Measurements from ENCODE around the gene DEAF1. TPM values are rescaled to one million over a fixed set of nuclear protein-coding genes. Genes with fewer than 3 reads are reported as not detected.

DEAF1 gene
- total RNA-seq, 4 donors from 2014 or later, result 61.8 to 103 (median 87.6) TPM

DNA sequence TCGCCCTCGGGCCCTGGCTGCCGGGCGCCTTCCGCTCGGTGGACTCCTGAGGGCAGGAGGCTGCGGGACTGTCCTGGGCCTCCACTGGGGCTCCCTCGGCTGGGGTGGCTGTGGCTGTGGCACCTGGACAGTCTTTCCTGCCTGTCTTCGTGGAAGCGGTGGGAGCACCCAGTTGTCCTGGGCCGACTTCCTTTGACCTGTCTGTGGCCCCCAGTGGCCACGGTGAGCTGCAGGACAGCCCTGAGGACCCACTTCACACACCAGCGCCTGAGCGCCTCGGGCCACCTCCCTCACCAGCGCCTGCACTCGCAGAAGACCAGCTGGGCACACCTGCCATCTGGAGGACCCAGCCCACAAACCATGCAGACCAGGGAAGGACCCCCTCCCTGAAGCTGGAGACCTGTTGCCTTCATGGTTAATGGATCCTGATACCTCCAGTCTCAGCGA, 9.2 kb upstream of the DEAF1 start:
- no peaks in the 10 kb centered on the region for H3K27me3 ChIP-seq
- H3K4me1 ChIP-seq, result peaks cover 28 to 75% of the 10 kb centered on the region in 2 donors
- no peak overlapping the region for H3K4me3 ChIP-seq (replicated peaks in 1 of 3)
- peak overlapping the region in 2 of 3 donors; percentile 12 to 91 for H3K27ac ChIP-seq
- WGBS, 2 donors, result 96 to 97% methylated on average over 8 to 10 of the region's 18 CpGs
- no peaks in the 10 kb centered on the region for H3K9me3 ChIP-seq
- peaks cover 0 to 3% of the 10 kb centered on the region in 2 donors for H3K36me3 ChIP-seq
- DNase-seq, result peak in 1 of 2 donors; percentile 6
- TF ChIP-seq, protein P1, sequence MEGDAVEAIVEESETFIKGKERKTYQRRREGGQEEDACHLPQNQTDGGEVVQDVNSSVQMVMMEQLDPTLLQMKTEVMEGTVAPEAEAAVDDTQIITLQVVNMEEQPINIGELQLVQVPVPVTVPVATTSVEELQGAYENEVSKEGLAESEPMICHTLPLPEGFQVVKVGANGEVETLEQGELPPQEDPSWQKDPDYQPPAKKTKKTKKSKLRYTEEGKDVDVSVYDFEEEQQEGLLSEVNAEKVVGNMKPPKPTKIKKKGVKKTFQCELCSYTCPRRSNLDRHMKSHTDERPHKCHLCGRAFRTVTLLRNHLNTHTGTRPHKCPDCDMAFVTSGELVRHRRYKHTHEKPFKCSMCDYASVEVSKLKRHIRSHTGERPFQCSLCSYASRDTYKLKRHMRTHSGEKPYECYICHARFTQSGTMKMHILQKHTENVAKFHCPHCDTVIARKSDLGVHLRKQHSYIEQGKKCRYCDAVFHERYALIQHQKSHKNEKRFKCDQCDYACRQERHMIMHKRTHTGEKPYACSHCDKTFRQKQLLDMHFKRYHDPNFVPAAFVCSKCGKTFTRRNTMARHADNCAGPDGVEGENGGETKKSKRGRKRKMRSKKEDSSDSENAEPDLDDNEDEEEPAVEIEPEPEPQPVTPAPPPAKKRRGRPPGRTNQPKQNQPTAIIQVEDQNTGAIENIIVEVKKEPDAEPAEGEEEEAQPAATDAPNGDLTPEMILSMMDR (IDR thresholded peaks at IDR 0.05), result no peak
- no peak for TF ChIP-seq POLR2A (IDR thresholded peaks at IDR 0.05)
- intact Hi-C loops (cut with DNase I), result no loop called here

DNA sequence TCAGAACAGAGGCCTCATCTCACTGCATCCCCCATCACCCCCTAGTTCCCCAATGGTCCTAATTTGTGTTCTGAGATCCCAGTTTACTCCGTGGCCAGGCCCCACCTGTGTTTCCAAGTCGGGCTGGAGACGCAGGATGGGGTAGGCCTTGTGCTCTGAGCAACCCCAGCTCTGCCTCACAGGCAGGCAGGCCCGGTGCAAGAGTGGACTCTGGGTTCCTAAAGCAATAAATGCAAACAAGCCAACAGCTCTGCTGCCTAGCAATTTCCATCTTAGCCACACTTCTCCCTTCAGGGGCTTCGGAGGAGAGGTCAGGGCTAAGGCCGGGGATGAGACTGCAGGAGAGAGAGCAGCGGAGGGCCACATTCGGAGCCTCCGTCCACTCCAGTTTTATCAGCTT, 8.5 kb upstream of the DEAF1 start:
- Histone ChIP-seq H3K9me3 (no peaks in the 10 kb centered on the region), H3K4me3 (replicated peaks in 1 of 3) (no peak overlapping the region), H3K4me1 (peaks cover 24 to 75% of the 10 kb centered on the region in 2 donors), H3K27ac (peak overlapping the region in 2 of 3 donors; percentile 16 to 65), H3K27me3 (no peaks in the 10 kb centered on the region), H3K36me3 (peaks cover 0 to 3% of the 10 kb centered on the region in 2 donors)
- DNase-seq, result no peak
- 96 to 99% methylated on average over 8 to 9 of the region's 9 CpGs for WGBS, 2 donors
- TF ChIP-seq POLR2A (IDR thresholded peaks at IDR 0.05), result no peak
- TF ChIP-seq, protein P1 (IDR thresholded peaks at IDR 0.05), result no peak
- intact Hi-C loops (cut with DNase I), result no loop called here

DNA sequence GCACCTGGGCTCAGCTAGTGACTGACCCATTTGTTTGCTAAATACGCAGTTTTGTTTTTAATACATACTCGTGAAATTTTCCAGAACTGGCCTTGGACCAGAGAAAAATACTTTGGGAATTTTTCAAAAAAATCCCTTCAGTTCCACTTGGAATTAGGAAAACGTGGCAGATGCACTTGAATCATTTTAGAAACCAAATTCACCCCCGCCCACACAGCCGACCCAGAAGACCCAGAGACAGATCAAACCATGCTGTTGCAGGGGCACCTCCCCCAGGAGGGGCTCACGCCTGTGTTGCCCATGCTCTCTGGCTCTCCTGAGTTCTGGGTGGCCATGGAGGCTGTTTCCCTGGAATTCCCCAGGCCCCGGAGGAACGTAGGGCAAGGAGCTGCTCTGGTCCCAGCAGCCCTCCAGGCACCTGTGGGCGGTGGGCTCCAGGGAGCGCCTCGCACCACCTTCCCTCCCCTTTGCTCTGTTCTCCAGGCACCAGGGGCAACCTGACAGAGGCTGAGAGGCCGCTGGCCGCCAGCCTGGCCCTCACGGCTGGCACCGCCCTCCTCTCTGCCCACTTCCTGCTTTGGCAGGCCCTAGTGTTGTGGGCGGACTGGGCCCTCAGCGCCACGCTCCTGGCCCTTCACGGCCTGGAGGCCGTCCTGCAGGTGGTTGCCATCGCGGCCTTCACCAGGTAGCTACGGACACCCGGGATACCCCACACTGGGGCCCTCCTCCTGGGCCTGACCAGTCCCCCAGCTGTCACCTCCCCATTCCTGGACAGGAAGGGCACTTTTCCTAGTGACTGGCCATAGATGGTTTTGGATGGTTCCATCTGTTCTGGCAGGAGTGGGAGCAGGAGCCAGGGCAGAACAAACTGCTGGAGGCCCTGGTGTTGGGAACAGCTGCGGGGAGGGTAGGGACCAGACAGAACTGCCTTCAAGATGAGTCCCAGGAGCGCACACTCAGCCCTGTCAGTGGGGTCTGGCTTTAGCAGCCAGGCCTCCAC, 7.7 kb upstream of the DEAF1 start:
- peak; percentile 50 to 69 for DNase-seq
- intact Hi-C loops (cut with DNase I), result no loop called here
- TF ChIP-seq, protein P1 (IDR thresholded peaks at IDR 0.05), result no peak
- peak in 1 of 2 donors; percentile 28 for TF ChIP-seq POLR2A (IDR thresholded peaks at IDR 0.05)
- Histone ChIP-seq H3K36me3 (peaks cover 0 to 3% of the 10 kb centered on the region in 2 donors), H3K27me3 (no peaks in the 10 kb centered on the region), H3K4me3 (replicated peaks in 1 of 3) (no peak overlapping the region), H3K27ac (peak overlapping the region in 2 of 3 donors; percentile 16 to 65), H3K9me3 (no peaks in the 10 kb centered on the region), H3K4me1 (peaks cover 21 to 76% of the 10 kb centered on the region in 2 donors)
- 79 to 81% methylated on average over 8 to 13 of the region's 26 CpGs for WGBS, 2 donors

DNA sequence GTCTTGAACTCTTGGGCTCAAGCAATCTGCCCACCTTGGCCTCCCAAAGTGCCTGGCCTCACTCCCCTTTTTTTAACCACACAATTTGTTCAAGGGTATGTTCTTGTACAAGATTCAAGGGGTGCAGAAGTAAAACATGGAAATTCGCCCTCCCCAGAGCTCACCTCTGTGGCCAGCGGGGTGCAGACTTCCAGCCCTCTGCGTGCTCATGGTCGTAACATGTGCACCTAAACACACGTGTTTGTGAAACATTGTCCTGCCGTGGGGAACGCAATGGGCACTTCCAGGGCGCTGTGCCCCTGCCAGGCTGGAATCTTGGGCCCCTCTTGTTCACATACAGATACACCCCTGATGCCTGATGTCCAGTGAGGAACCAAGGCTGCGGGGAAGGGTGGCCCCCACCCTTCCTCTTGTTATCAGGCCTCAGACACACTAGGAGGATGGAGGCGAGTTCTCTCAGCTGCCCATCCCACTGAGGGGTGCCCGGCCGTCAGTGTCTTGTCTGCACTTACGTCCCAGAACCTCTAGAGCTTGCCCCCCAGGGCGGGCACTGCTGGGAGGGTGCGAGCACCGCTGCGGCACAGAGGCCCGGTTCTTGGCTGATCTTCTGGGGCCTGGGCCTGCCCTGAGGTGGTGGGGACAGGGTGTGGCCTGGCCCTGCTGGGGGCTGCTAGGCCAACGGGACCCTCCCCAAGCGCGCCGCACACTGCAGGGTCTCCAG, 6.9 kb upstream of the DEAF1 start:
- 97 to 98% methylated on average over 14 to 21 of the region's 22 CpGs for WGBS, 2 donors
- Histone ChIP-seq H3K9me3 (no peaks in the 10 kb centered on the region), H3K36me3 (peaks cover 0 to 3% of the 10 kb centered on the region in 2 donors), H3K27me3 (no peaks in the 10 kb centered on the region), H3K4me1 (peaks cover 22 to 75% of the 10 kb centered on the region in 2 donors), H3K27ac (peak overlapping the region in 1 of 3 donors; percentile 43), H3K4me3 (replicated peaks in 1 of 3) (no peak overlapping the region)
- TF ChIP-seq POLR2A (IDR thresholded peaks at IDR 0.05), result no peak
- TF ChIP-seq, protein P1 (IDR thresholded peaks at IDR 0.05), result no peak
- intact Hi-C loops (cut with DNase I), result no loop called here
- DNase-seq, result no peak
